NCI-H2196 treated with DMSO at 0.1 percent for 48 hours (cell line): ENCODE data around the gene GGT5.

Experiments
- DNase-seq: peaks from one replicate; lab custom pipeline; 2025; ENCODE audit not compliant: unreplicated experiment; lab: John Stamatoyannopoulos, UW

GGT5 gene

GRCh38 chr22:24171822-24172221 is 73.1 kb downstream of the GGT5 start:
- DNase-seq: no peak

DNA sequence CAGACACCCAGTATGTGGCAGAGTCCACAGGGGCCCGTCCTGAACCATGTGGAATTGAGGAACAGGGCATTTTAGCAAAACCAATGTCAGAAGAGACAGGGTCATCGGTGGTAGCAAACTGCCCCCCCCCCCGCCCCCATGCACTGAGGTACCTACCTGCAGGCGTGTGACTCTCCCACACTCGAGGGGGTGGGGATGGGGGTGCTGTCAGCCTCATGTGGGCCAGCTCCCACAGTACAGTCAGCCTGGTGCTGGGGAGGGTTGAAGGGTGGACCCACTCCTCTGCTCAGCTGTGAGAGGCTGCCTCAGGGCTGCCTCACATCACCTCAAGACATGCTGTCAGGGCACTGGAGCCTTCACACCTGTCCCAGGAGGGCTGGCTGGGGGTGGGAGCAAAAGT is 74.2 kb downstream of the GGT5 start:
- DNase-seq: no peak

- no peak for DNase-seq
Observed at GRCh38 chr22:24170188-24170587, 74.7 kb downstream of the GGT5 start.
